Measurements from ENCODE around the gene SNX25. TPM values are rescaled to one million over a fixed set of nuclear protein-coding genes. Genes with fewer than 3 reads are reported as not detected.

Gene SNX25
- total and polyA plus RNA-seq, 2 of the 13 experiments (the other 11 are each of a cell fraction or from before 2014, with no cell fraction given) = 23.4 to 23.5 TPM

GRCh38 chr4:185411849-185412248, 202.5 kb downstream of the SNX25 start:
- Histone ChIP-seq H3K4me3 (replicated peaks in 1 of 3; ENCODE audit: insufficient read depth in 1 of 3, low read depth in 2 of 3, low read length in 3 of 3) (no peak overlapping the region), H3K27me3 (ENCODE audit: control insufficient read depth in 1 of 2, insufficient read depth in 2 of 2, low read length in 2 of 2) (no peaks in the 10 kb centered on the region), H3K4me1 (ENCODE audit: insufficient read depth, low read length) (no peaks in the 10 kb centered on the region), H3K9me3 (ENCODE audit: low read length) (no peaks in the 10 kb centered on the region), H3K9ac (ENCODE audit: insufficient read depth, low read depth, low read length) (no peak overlapping the region), H4K20me1 (ENCODE audit: insufficient read depth, low read length) (no peaks in the 10 kb centered on the region), H2AFZ (ENCODE audit: low read length) (no peak overlapping the region), H3K4me2 (ENCODE audit: low read depth, low read length) (no peak overlapping the region), H3K27ac (ENCODE audit: extremely low read length, insufficient read depth, low read length) (no peak overlapping the region), H3K79me2 (ENCODE audit: insufficient read depth, low read length) (no peaks in the 10 kb centered on the region), H3K36me3 (replicated peaks in 1 of 2; ENCODE audit: control insufficient read depth in 1 of 2, insufficient read depth in 2 of 2, low read length in 2 of 2) (peaks cover 3 to 31% of the 10 kb centered on the region in 2 experiments; a peak in 4 of 5 replicates)
- TF ChIP-seq ZNF749 (CRISPR knock-in tag; IDR thresholded peaks at IDR 0.05; ENCODE audit: borderline replicate concordance) = no peak
- no peak for TF ChIP-seq ZNF780A (CRISPR knock-in tag; IDR thresholded peaks at IDR 0.05)
- TF ChIP-seq ZNF546 (CRISPR knock-in tag; conservative IDR thresholded peaks at IDR 0.05) = no peak
- TF ChIP-seq ZNF550 (CRISPR knock-in tag; IDR thresholded peaks at IDR 0.05; ENCODE audit: borderline replicate concordance) = no peak
- TF ChIP-seq BATF2 (CRISPR knock-in tag; IDR thresholded peaks at IDR 0.05) = no peak
- TF ChIP-seq, protein P1, sequence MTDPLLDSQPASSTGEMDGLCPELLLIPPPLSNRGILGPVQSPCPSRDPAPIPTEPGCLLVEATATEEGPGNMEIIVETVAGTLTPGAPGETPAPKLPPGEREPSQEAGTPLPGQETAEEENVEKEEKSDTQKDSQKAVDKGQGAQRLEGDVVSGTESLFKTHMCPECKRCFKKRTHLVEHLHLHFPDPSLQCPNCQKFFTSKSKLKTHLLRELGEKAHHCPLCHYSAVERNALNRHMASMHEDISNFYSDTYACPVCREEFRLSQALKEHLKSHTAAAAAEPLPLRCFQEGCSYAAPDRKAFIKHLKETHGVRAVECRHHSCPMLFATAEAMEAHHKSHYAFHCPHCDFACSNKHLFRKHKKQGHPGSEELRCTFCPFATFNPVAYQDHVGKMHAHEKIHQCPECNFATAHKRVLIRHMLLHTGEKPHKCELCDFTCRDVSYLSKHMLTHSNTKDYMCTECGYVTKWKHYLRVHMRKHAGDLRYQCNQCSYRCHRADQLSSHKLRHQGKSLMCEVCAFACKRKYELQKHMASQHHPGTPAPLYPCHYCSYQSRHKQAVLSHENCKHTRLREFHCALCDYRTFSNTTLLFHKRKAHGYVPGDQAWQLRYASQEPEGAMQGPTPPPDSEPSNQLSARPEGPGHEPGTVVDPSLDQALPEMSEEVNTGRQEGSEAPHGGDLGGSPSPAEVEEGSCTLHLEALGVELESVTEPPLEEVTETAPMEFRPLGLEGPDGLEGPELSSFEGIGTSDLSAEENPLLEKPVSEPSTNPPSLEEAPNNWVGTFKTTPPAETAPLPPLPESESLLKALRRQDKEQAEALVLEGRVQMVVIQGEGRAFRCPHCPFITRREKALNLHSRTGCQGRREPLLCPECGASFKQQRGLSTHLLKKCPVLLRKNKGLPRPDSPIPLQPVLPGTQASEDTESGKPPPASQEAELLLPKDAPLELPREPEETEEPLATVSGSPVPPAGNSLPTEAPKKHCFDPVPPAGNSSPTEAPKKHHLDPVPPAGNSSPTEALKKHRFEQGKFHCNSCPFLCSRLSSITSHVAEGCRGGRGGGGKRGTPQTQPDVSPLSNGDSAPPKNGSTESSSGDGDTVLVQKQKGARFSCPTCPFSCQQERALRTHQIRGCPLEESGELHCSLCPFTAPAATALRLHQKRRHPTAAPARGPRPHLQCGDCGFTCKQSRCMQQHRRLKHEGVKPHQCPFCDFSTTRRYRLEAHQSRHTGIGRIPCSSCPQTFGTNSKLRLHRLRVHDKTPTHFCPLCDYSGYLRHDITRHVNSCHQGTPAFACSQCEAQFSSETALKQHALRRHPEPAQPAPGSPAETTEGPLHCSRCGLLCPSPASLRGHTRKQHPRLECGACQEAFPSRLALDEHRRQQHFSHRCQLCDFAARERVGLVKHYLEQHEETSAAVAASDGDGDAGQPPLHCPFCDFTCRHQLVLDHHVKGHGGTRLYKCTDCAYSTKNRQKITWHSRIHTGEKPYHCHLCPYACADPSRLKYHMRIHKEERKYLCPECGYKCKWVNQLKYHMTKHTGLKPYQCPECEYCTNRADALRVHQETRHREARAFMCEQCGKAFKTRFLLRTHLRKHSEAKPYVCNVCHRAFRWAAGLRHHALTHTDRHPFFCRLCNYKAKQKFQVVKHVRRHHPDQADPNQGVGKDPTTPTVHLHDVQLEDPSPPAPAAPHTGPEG (CRISPR knock-in tag; IDR thresholded peaks at IDR 0.05) = no peak
- no peak for TF ChIP-seq RBM22 (optimal IDR thresholded peaks at IDR 0.05; ENCODE audit: low read length)
- TF ChIP-seq, protein P2, sequence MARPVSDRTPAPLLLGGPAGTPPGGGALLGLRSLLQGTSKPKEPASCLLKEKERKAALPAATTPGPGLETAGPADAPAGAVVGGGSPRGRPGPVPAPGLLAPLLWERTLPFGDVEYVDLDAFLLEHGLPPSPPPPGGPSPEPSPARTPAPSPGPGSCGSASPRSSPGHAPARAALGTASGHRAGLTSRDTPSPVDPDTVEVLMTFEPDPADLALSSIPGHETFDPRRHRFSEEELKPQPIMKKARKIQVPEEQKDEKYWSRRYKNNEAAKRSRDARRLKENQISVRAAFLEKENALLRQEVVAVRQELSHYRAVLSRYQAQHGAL (CRISPR knock-in tag; IDR thresholded peaks at IDR 0.05; ENCODE audit: not compliant biosample characterization) = no peak
- TF ChIP-seq SRY (CRISPR knock-in tag; IDR thresholded peaks at IDR 0.05) = no peak
- no peak for TF ChIP-seq NCOA1 (CRISPR knock-in tag; IDR thresholded peaks at IDR 0.05)
- no peak for TF ChIP-seq NBN (conservative IDR thresholded peaks at IDR 0.05)
- TF ChIP-seq POGZ (CRISPR knock-in tag; IDR thresholded peaks at IDR 0.05) = no peak
- no peak for TF ChIP-seq ZNF674 (CRISPR knock-in tag; IDR thresholded peaks at IDR 0.05; ENCODE audit: low read depth)
- no peak for TF ChIP-seq FOSL2 (CRISPR knock-in tag; IDR thresholded peaks at IDR 0.05)
- no peak for TF ChIP-seq MED1 (CRISPR knock-in tag; IDR thresholded peaks at IDR 0.05)
- no peak for TF ChIP-seq ZNF367 (CRISPR knock-in tag; IDR thresholded peaks at IDR 0.05; ENCODE audit: borderline replicate concordance)
- TF ChIP-seq ATM (IDR thresholded peaks at IDR 0.05; ENCODE audit: borderline replicate concordance) = no peak
- TF ChIP-seq, protein P3, sequence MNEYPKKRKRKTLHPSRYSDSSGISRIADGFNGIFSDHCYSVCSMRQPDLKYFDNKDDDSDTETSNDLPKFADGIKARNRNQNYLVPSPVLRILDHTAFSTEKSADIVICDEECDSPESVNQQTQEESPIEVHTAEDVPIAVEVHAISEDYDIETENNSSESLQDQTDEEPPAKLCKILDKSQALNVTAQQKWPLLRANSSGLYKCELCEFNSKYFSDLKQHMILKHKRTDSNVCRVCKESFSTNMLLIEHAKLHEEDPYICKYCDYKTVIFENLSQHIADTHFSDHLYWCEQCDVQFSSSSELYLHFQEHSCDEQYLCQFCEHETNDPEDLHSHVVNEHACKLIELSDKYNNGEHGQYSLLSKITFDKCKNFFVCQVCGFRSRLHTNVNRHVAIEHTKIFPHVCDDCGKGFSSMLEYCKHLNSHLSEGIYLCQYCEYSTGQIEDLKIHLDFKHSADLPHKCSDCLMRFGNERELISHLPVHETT (CRISPR knock-in tag; conservative IDR thresholded peaks at IDR 0.05) = no peak
- in situ Hi-C loops (cut with HindIII; ENCODE audit: extremely low pct_ligation_motif_present, low pct_unique_long_range_greater_than_20kb) = no loop called here
- no peak for ATAC-seq
- POLR2A ChIA-PET = no interaction called here
- CTCF ChIA-PET (ENCODE audit: low intra/inter-chr PET ratio, low total read pairs) = no interaction called here
- 96% methylated on average over 5 of the region's 5 CpGs for WGBS (ENCODE audit: low lambda C conversion rate)
- FAIRE-seq = no peak
- intact Hi-C loops (cut with micrococcal nuclease; ENCODE audit: unreplicated experiment) = no loop called here
- BruUV-seq (replicated peaks) = no TSS peak
- no peak for DNase-seq (ENCODE audit: low spot score)
